ENCODE data around the gene NADK2.

- TF ChIP-seq EZH2 (optimal IDR thresholded peaks at IDR 0.05; ENCODE audit: low read depth, low read length): no peak
- no peak for TF ChIP-seq CTCF (IDR thresholded peaks at IDR 0.05; ENCODE audit: low read length)
Measured at GRCh38 chr5:36160617-36161016, 81.1 kb downstream of the NADK2 start.

Measured in MM.1S (cell line).